Activated CD4-positive, alpha-beta memory T cell treated with anti-CD3 and anti-CD28 coated beads, Interleukin-2, amount 10 ng/mL, durations not matched to agents 7 days and 5 days (primary cell): ENCODE results near the gene KCNQ1OT1. TPM values are rescaled to one million over a fixed set of nuclear protein-coding genes. Genes with fewer than 3 reads are reported as not detected.

Experiments
- CTCF ChIA-PET: fragments of 350-600 bp; sonication (Branson Sonifier 250); formaldehyde crosslinking; loops from one replicate; lab custom pipeline; 2021; ENCODE audit warnings: antibody characterized with exemption, inconsistent platforms; lab: Charles Lee
- POLR2A ChIA-PET: fragments of 350-600 bp; sonication (Branson Sonifier 250); formaldehyde crosslinking; loops from one replicate; lab custom pipeline; 2021; ENCODE audit warnings: antibody characterized with exemption; lab: Charles Lee
- DNase-seq: peaks from one replicate; pipeline ENCODE4 v3.0.0-alpha.2; 2020
- H3K27ac Mint-ChIP-seq: one replicate; pipeline ENCODE4 v1.8.0; 2021; ENCODE audit warnings: mild to moderate bottlenecking, mixed read lengths
- H3K27me3 Mint-ChIP-seq: one replicate; pipeline ENCODE4 v1.8.0; 2021; ENCODE audit warnings: mixed read lengths
- H3K36me3 Mint-ChIP-seq: one replicate; pipeline ENCODE4 v1.8.0; 2021; ENCODE audit warnings: low read depth, mixed read lengths
- H3K4me1 Mint-ChIP-seq: one replicate; pipeline ENCODE4 v1.8.0; 2021; ENCODE audit warnings: mixed read lengths
- H3K4me3 Mint-ChIP-seq: one replicate; pipeline ENCODE4 v1.8.0; 2021; ENCODE audit warnings: mild to moderate bottlenecking, mixed read lengths
- H3K9me3 Mint-ChIP-seq: one replicate; pipeline ENCODE4 v1.8.0; 2021; ENCODE audit warnings: mixed read lengths
- total RNA-seq, 2 experiments: library from RNA; stranded (reverse); gene quantifications; one replicate each; pipeline ENCODE4 v1.2.3, GENCODE V29; 2021

Gene KCNQ1OT1
- total RNA-seq, 2 experiments from 2014 or later: 0.25 to 0.28 TPM

GRCh38 chr11:2688381-2689231 lies 11.2 kb downstream of the KCNQ1OT1 start:
- Mint-ChIP-seq H3K27me3 (no peaks in the 10 kb centered on the region), H3K4me1 (no peaks in the 10 kb centered on the region), H3K9me3 (no peaks in the 10 kb centered on the region), H3K4me3 (no peak overlapping the region), H3K27ac (no peak overlapping the region), H3K36me3 (no peaks in the 10 kb centered on the region)
- DNase-seq: no peak
- ChIA-PET CTCF (no interaction called here), POLR2A (no interaction called here)

GRCh38 chr11:2687782-2688191 lies 12.0 kb downstream of the KCNQ1OT1 start:
- no peaks in the 10 kb centered on the region for H3K4me1 Mint-ChIP-seq
- no peaks in the 10 kb centered on the region for H3K27me3 Mint-ChIP-seq
- H3K27ac Mint-ChIP-seq: no peak overlapping the region
- H3K4me3 Mint-ChIP-seq: no peak overlapping the region
- no peaks in the 10 kb centered on the region for H3K36me3 Mint-ChIP-seq
- H3K9me3 Mint-ChIP-seq: no peaks in the 10 kb centered on the region
- ChIA-PET POLR2A (no interaction called here), CTCF (no interaction called here)
- no peak for DNase-seq

GRCh38 chr11:2687223-2687530 lies 12.6 kb downstream of the KCNQ1OT1 start:
- no peaks in the 10 kb centered on the region for H3K27me3 Mint-ChIP-seq
- no peak for DNase-seq
- no peaks in the 10 kb centered on the region for H3K9me3 Mint-ChIP-seq
- ChIA-PET POLR2A (no interaction called here), CTCF (no interaction called here)
- H3K27ac Mint-ChIP-seq: no peak overlapping the region
- H3K4me3 Mint-ChIP-seq: no peak overlapping the region
- no peaks in the 10 kb centered on the region for H3K4me1 Mint-ChIP-seq
- H3K36me3 Mint-ChIP-seq: no peaks in the 10 kb centered on the region

DNA sequence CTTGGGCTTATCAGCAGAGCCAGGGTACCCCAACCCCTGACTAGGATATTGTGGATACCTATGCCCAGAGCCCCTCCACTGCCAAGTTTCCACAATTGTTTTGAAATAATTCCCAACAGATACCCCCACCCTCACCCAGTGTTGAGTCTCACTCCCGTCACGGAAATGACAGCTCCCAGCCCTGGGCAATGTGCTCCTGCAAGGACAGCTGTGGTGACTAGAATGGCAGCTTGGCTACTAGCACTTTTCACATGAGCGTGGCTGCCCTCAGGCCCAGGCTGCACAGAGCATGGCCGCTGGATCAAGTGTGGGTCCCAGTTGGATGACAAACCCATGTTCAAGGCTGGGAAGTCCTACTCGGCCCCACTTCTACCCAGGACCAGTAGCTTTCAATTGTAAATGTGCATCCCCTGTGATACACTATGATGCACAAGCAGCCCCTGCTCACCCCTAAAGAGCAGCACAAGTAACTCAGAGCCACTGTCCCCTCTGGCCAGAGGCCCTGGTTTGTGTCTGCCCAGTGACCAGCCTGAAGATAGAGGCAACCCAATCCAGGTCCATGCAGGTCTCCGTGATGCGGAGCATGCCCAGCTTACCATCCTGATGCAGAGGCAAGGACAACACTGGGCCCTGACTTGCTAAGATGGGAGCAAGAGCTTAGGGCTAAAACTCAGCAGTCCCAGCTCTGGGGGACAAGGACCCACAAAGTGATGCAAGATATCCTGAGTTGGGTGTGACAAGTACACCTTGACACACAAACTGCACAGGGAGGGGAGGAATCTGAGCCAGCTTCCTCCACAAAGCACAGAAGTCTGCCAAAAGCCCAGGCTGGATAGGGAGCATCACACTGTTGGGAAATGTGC lies 13.2 kb downstream of the KCNQ1OT1 start:
- ChIA-PET POLR2A (no interaction called here), CTCF (no interaction called here)
- Mint-ChIP-seq H3K4me3 (no peak overlapping the region), H3K9me3 (no peaks in the 10 kb centered on the region), H3K4me1 (no peaks in the 10 kb centered on the region), H3K36me3 (no peaks in the 10 kb centered on the region), H3K27me3 (no peaks in the 10 kb centered on the region), H3K27ac (no peak overlapping the region)
- no peak for DNase-seq

DNA sequence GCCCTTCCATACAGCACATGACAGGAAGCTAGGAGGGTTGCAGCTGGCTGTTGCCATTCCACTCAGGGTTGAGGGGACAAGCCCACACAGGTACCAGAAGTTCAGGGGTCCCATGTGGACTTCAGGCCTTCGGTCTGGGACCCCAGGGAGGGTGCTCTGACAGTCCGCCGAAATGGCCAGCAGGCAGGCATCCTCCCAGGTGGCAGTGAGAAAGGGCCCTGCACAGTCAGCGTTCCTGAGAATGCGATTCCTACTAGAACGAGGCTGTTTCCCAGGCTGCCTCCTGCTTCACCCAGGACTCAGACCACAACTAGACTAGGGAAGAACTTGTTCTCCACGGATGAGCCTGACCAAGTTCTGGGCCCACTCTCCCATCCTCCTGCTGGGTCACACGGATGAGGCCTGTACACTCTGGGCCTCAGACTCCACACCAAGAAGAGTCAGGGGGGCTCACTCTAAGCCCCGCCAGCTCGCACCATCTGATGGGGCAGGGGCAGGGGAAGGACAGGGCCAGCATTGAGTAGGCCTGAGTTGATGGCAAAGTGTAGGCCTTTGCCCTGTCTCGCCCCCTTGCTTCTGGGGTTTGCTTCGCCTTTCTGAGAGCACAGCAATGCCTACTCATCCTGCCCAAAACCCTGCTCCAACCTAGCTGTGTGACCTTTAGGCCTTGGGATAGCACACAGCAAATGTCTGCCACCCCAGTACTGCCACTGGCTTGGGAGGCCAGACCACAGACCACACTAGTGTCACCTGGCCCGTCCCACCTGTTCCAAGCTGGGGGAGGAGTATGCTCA lies 14.0 kb downstream of the KCNQ1OT1 start:
- POLR2A ChIA-PET: no interaction called here
- Mint-ChIP-seq H3K4me1 (no peaks in the 10 kb centered on the region), H3K27ac (no peak overlapping the region), H3K36me3 (no peaks in the 10 kb centered on the region), H3K9me3 (no peaks in the 10 kb centered on the region), H3K27me3 (no peaks in the 10 kb centered on the region), H3K4me3 (no peak overlapping the region)
- no peak for DNase-seq
- CTCF ChIA-PET: no interaction called here

- no peaks in the 10 kb centered on the region for H3K36me3 Mint-ChIP-seq
- DNase-seq: no peak
- H3K27ac Mint-ChIP-seq: no peak overlapping the region
- H3K4me1 Mint-ChIP-seq: no peaks in the 10 kb centered on the region
- POLR2A ChIA-PET: no interaction called here
- no peak overlapping the region for H3K4me3 Mint-ChIP-seq
- CTCF ChIA-PET: no interaction called here
- H3K9me3 Mint-ChIP-seq: no peaks in the 10 kb centered on the region
- no peaks in the 10 kb centered on the region for H3K27me3 Mint-ChIP-seq
Measured at GRCh38 chr11:2685051-2685450, 14.7 kb downstream of the KCNQ1OT1 start.

DNA sequence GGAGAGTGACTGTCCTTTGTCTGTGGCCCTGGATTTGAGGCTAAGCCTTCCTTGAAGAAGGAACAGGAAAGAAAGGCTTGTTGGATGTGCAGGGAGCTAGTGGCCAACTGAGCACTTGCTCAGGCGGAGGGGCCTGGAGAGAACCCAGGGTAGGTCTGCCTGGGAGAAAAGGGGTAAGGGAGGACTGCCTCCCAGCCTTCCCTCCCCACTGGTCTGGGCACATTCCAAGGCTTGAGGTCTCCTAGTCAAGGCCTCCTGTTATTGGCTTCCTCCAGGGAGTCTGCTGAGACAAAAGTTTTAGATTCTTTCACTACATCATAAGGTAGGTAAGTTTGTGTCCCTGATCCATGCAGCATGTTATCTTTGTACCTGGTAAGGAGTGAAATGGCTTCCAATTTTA lies 15.2 kb downstream of the KCNQ1OT1 start:
- Mint-ChIP-seq H3K9me3 (no peaks in the 10 kb centered on the region), H3K4me1 (no peaks in the 10 kb centered on the region), H3K36me3 (no peaks in the 10 kb centered on the region), H3K4me3 (no peak overlapping the region), H3K27me3 (no peaks in the 10 kb centered on the region), H3K27ac (no peak overlapping the region)
- POLR2A ChIA-PET: no interaction called here
- CTCF ChIA-PET: no interaction called here
- no peak for DNase-seq

DNA sequence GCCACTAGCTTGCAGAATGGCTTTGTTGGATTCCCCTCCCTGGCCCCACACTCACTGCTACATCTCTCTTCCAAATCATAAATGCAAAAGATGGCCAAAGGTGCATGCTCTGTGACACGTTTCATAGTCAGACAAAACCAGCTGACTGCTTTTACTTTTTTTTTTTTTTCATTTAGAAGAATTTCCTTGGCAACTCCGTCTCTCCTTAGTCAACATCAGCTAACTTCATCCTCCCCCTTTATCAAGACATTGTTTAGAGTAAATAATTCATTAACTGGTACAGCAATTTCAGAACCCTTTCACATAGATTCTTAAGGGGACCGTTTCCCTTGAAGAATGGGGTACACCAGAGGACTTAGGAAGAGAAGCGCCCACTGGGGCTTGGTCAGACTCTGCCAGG lies 16.0 kb downstream of the KCNQ1OT1 start:
- no peak for DNase-seq
- no peaks in the 10 kb centered on the region for H3K36me3 Mint-ChIP-seq
- no peaks in the 10 kb centered on the region for H3K27me3 Mint-ChIP-seq
- ChIA-PET POLR2A (interaction anchor here (1.1 kb wide), 1 partner anchor 14 kb away, joined by 3 read pairs; no protein-coding TSS in a partner anchor), CTCF (no interaction called here)
- no peak overlapping the region for H3K27ac Mint-ChIP-seq
- no peak overlapping the region for H3K4me3 Mint-ChIP-seq
- no peaks in the 10 kb centered on the region for H3K9me3 Mint-ChIP-seq
- H3K4me1 Mint-ChIP-seq: no peaks in the 10 kb centered on the region

- DNase-seq: no peak
- H3K4me1 Mint-ChIP-seq: no peaks in the 10 kb centered on the region
- H3K27ac Mint-ChIP-seq: no peak overlapping the region
- CTCF ChIA-PET: no interaction called here
- POLR2A ChIA-PET: no interaction called here
- no peaks in the 10 kb centered on the region for H3K27me3 Mint-ChIP-seq
- no peaks in the 10 kb centered on the region for H3K36me3 Mint-ChIP-seq
- H3K9me3 Mint-ChIP-seq: no peaks in the 10 kb centered on the region
- H3K4me3 Mint-ChIP-seq: no peak overlapping the region
Measured at GRCh38 chr11:2681408-2682145, 18.2 kb downstream of the KCNQ1OT1 start.

DNA sequence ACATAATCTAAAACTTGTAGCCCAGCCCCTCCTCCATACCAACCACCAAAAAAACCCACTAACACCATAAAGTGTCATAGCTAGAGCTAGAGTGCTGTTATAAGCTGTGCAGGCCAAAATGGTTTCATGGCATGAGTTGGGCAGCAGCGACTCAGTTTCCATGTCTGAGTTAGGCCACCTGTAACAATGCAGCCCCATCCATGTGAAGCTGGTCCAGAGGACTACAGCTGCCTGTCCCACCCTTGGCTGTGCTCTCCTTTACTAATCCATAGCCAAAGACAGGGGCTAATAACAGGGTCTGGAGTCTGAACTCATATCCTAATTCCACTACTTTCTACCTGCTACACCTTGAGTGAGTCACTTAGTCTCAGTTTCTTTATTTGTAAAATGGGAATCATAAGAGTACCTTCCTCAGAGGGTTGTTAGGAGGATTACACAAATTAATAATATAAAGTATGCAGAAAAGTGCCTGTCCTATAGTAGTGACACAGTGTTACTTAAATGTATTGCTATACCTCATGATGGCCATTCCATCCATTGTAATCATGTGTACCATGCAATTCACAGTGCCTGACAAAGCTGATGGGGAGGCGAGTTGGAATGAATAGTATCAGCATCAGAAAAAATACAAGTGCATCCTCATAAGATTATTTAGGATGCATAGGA lies 20.6 kb downstream of the KCNQ1OT1 start:
- Mint-ChIP-seq H3K9me3 (no peaks in the 10 kb centered on the region), H3K4me1 (no peaks in the 10 kb centered on the region), H3K36me3 (no peaks in the 10 kb centered on the region), H3K27me3 (no peaks in the 10 kb centered on the region), H3K4me3 (no peak overlapping the region), H3K27ac (no peak overlapping the region)
- DNase-seq: no peak
- CTCF ChIA-PET: no interaction called here
- POLR2A ChIA-PET: interaction anchor here (1.1 kb wide), 1 partner anchor 23 kb away, joined by 3 read pairs; no protein-coding TSS in a partner anchor

GRCh38 chr11:2678396-2678795 lies 21.4 kb downstream of the KCNQ1OT1 start:
- no peaks in the 10 kb centered on the region for H3K4me1 Mint-ChIP-seq
- POLR2A ChIA-PET: interaction anchor here (1.1 kb wide), 1 partner anchor 23 kb away, joined by 3 read pairs; no protein-coding TSS in a partner anchor
- H3K27me3 Mint-ChIP-seq: no peaks in the 10 kb centered on the region
- H3K4me3 Mint-ChIP-seq: no peak overlapping the region
- no peaks in the 10 kb centered on the region for H3K36me3 Mint-ChIP-seq
- no peak overlapping the region for H3K27ac Mint-ChIP-seq
- no peaks in the 10 kb centered on the region for H3K9me3 Mint-ChIP-seq
- no peak for DNase-seq
- CTCF ChIA-PET: no interaction called here

DNA sequence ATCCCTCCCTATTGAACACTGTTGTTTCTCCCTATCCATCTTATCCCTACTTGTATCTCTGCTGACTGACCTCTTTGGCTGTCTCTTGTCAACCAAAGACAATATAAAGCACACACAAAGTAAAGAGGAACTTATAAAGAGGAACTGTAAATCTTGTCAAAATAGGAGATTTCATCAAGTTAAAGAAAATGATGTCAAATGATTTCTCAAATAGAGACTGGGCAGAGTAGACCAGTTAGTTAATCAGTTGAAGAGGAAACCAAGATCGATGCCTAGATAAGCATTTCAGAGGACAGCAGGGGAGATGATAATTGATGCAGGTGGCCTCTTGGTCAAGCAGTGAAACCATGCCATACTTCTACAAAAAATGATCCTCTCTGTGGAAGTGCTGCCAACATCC lies 22.7 kb downstream of the KCNQ1OT1 start:
- H3K27me3 Mint-ChIP-seq: no peaks in the 10 kb centered on the region
- POLR2A ChIA-PET: no interaction called here
- no peak for DNase-seq
- H3K27ac Mint-ChIP-seq: no peak overlapping the region
- no peaks in the 10 kb centered on the region for H3K36me3 Mint-ChIP-seq
- no peaks in the 10 kb centered on the region for H3K9me3 Mint-ChIP-seq
- CTCF ChIA-PET: no interaction called here
- no peak overlapping the region for H3K4me3 Mint-ChIP-seq
- H3K4me1 Mint-ChIP-seq: no peaks in the 10 kb centered on the region
